Pancreas (tissue), 10 donors: ENCODE measurements around the gene PIM1. TPM values are rescaled to one million over a fixed set of nuclear protein-coding genes. Genes with fewer than 3 reads are reported as not detected.
"Not testable (repeated sequence)": the region's sequence is repeated elsewhere in the genome, so short reads cannot be mapped to it uniquely, and the experiment has no call there.

Experiments used
- ATAC-seq, 4 donors: fragments of 200-7000 bp; cut with Tn5 transposase; one replicate each; pipeline versions ENCODE4 v1.8.0 to v1.9.1; 2020; ENCODE audit warnings: mild to moderate bottlenecking in 4 of 4, moderate library complexity in 4 of 4
- DNase-seq, 6 donors: peaks; one replicate each; pipeline ENCODE4 v3.0.0-alpha.2; 2020
- FAIRE-seq: peaks from 2 replicates; lab custom pipeline; 2012; peaks lifted over from hg19 to GRCh38; lab: Jason Lieb, UNC
- H3K27ac ChIP-seq, 4 donors: fragments of 200-600 bp; sonication (generic); 1 replicate in 3 of 4; 2 replicates in 1 of 4; pipeline versions ENCODE4 v1.5.0 to v1.8.0; 2020
- H3K27me3 ChIP-seq, 4 donors: fragments of 200-600 bp; one replicate each; pipeline ENCODE4 v1.8.0; 2021
- H3K36me3 ChIP-seq, 3 donors: fragments of 200-600 bp; sonication (generic) in 1 of 3; one replicate each; pipeline versions ENCODE4 v1.5.0 to v1.8.0; 2020 to 2021
- H3K4me1 ChIP-seq, 3 donors: fragments of 200-600 bp; one replicate each; pipeline ENCODE4 v1.8.0; 2021
- H3K4me3 ChIP-seq, 4 donors: fragments of 200-600 bp; sonication (generic) in 2 of 4; one replicate each; pipeline versions ENCODE4 v1.5.0 to v1.8.0; 2020 to 2021
- H3K9me3 ChIP-seq, 4 donors: fragments of 200-600 bp; one replicate each; pipeline ENCODE4 v1.8.0; 2021
- WGBS, 2 donors: extraction: QIAGEN DNeasy Blood & Tissue Kit; methylation state at CpG; one replicate each; pipeline ENCODE4 v1.1.7; 2013; 5-methylcytosine and 5-hydroxymethylcytosine counted together
- intact Hi-C, 3 donors: fragments of 100-400 bp; cut with DNase I; formaldehyde crosslinking; loops; one replicate each; pipeline versions ENCODE4 v1.11.1 to v1.14.2; 2022
- polyA plus RNA-seq, 2 donors: library from polyadenylated mRNA; stranded (reverse); fragments of 200-250 nt; gene quantifications; one replicate each; pipeline ENCODE4 v1.2.3, GENCODE V29; 2013
- total RNA-seq, 6 donors: library from RNA; stranded (reverse); fragmentation: NEBNext Ultra II Directional in 4 of 6; extraction: Animal tissue kit (Norgen Biotek cat#: 25700) in 4 of 6; gene quantifications; one replicate each; pipeline versions ENCODE4 v1.2.1 to v1.2.4, GENCODE V29; 2021 to 2023
- TF ChIP-seq, protein P1 (sequence below), 4 donors: fragments of 200-600 bp; sonication (generic) in 3 of 4; IDR thresholded peaks; one replicate each; pipeline versions ENCODE4 v1.5.0 to v1.8.0; 2021; ENCODE audit warnings: antibody characterized with exemption in 4 of 4
- donor health status: healthy with polysubstance abuse.
- donor health status: DM: no; HTN: no; CAD: no; lungs with moderate emphysema.
- donor health status: DM: no; HTN: no; CAD: no.
- donor health status: control.
- donor health status: control.
- donor health status: Bipolar disorder and iron deficiency.
- donor health status: DM: yes; HTN: yes; CAD: no.
- donor health status: DM: no; HTN: no; CAD: no.
- donor health status: DM: no; HTN: no; CAD: no.
- donor health status: DM: yes; HTN: yes; CAD: no.

Gene PIM1
- total and polyA plus RNA-seq, 8 donors = 7.5 to 25.3 (median 14.1) TPM

GRCh38 chr6:37187321-37188022, 17.5 kb downstream of the PIM1 start:
- no peak overlapping the region for H3K27ac ChIP-seq
- FAIRE-seq = no peak

DNA sequence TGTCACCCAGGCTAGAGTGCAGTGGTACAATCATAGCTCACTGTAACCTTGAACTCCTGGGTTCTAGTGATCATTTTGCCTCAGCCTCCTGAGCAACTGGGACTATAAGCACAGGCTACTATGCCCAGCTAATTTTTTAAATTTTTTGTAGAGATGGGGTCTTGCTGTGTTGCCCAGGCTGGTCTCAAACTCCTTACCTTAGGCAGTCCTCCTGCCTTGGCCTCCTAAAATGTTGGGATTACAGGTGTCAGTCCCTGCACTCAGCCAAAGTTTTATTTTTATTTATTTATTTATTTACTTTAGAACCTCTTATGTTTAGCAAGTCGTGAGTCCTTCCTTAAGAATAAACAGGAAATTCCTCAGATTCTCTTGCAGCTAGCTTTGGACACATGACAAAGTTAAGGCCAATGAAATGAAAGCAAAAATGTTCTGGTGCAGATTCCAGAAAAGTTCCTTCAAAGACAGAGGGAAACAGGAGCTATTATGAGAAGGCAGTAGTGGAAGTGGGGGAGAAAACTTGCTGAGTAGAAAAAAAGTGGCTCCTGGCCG, 19.1 kb downstream of the PIM1 start:
- intact Hi-C loops = no loop called here
- FAIRE-seq = no peak
- no peak for ATAC-seq

More at GRCh38 chr6:37187321-37188022, 17.5 kb downstream of the PIM1 start:
- H3K9me3 ChIP-seq = no peaks in the 10 kb centered on the region
- ATAC-seq (peak in 2 of 4 donors; percentile 42 to 53), DNase-seq (no peak)
- H3K4me3 ChIP-seq = no peak overlapping the region
- TF ChIP-seq, protein P1, sequence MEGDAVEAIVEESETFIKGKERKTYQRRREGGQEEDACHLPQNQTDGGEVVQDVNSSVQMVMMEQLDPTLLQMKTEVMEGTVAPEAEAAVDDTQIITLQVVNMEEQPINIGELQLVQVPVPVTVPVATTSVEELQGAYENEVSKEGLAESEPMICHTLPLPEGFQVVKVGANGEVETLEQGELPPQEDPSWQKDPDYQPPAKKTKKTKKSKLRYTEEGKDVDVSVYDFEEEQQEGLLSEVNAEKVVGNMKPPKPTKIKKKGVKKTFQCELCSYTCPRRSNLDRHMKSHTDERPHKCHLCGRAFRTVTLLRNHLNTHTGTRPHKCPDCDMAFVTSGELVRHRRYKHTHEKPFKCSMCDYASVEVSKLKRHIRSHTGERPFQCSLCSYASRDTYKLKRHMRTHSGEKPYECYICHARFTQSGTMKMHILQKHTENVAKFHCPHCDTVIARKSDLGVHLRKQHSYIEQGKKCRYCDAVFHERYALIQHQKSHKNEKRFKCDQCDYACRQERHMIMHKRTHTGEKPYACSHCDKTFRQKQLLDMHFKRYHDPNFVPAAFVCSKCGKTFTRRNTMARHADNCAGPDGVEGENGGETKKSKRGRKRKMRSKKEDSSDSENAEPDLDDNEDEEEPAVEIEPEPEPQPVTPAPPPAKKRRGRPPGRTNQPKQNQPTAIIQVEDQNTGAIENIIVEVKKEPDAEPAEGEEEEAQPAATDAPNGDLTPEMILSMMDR (IDR thresholded peaks at IDR 0.05) = no peak
- H3K36me3 ChIP-seq = no peaks in the 10 kb centered on the region
- WGBS, 2 donors = 84% methylated on average over 7 of the region's 7 CpGs
- intact Hi-C loops = no loop called here
- H3K4me1 ChIP-seq = no peaks in the 10 kb centered on the region
- H3K27me3 ChIP-seq = no peaks in the 10 kb centered on the region

GRCh38 chr6:37190159-37190535, 20.2 kb downstream of the PIM1 start:
- intact Hi-C loops = no loop called here
- WGBS, 2 donors = 76 to 80% methylated on average over 1 of the region's 1 CpG
- H3K36me3 ChIP-seq = no peaks in the 10 kb centered on the region
- no peaks in the 10 kb centered on the region for H3K27me3 ChIP-seq
- DNase-seq = no peak
- H3K9me3 ChIP-seq = no peaks in the 10 kb centered on the region
- no peak overlapping the region for H3K4me3 ChIP-seq
- TF ChIP-seq, protein P1 (IDR thresholded peaks at IDR 0.05) = no peak
- H3K4me1 ChIP-seq = no peaks in the 10 kb centered on the region
- no peak overlapping the region for H3K27ac ChIP-seq
- no peak for ATAC-seq
- no peak for FAIRE-seq

More for the DNA sequence above, 19.1 kb downstream of the PIM1 start:
- Histone ChIP-seq H3K9me3 (no peaks in the 10 kb centered on the region), H3K36me3 (no peaks in the 10 kb centered on the region), H3K27ac (no peak overlapping the region), H3K27me3 (no peaks in the 10 kb centered on the region), H3K4me1 (no peaks in the 10 kb centered on the region), H3K4me3 (no peak overlapping the region)
- 73 to 81% methylated on average over 2 of the region's 2 CpGs for WGBS, 2 donors
- no peak for DNase-seq
- TF ChIP-seq, protein P1 (IDR thresholded peaks at IDR 0.05) = no peak

- H3K9me3 ChIP-seq = no peaks in the 10 kb centered on the region
- ATAC-seq (no peak), DNase-seq (no peak), FAIRE-seq (no peak)
- H3K4me1 ChIP-seq = no peaks in the 10 kb centered on the region
- TF ChIP-seq, protein P1 (IDR thresholded peaks at IDR 0.05) = no peak
- no peaks in the 10 kb centered on the region for H3K27me3 ChIP-seq
- H3K27ac ChIP-seq = no peak overlapping the region
- no peaks in the 10 kb centered on the region for H3K36me3 ChIP-seq
- intact Hi-C loops = no loop called here
- no peak overlapping the region for H3K4me3 ChIP-seq
- 83 to 90% methylated on average over 2 to 3 of the region's 3 CpGs for WGBS, 2 donors
Observed at GRCh38 chr6:37192666-37193065, 22.7 kb downstream of the PIM1 start.

- H3K4me1 ChIP-seq, intact Hi-C loops, DNase-seq, H3K36me3 ChIP-seq, FAIRE-seq, H3K27ac ChIP-seq, H3K27me3 ChIP-seq, ATAC-seq, H3K9me3 ChIP-seq, H3K4me3 ChIP-seq: not testable (repeated sequence)
- no CpG with 5 or more reads among the region's 1 CpG for WGBS, 2 donors
Observed at GRCh38 chr6:37194886-37195285, 24.9 kb downstream of the PIM1 start.

DNA sequence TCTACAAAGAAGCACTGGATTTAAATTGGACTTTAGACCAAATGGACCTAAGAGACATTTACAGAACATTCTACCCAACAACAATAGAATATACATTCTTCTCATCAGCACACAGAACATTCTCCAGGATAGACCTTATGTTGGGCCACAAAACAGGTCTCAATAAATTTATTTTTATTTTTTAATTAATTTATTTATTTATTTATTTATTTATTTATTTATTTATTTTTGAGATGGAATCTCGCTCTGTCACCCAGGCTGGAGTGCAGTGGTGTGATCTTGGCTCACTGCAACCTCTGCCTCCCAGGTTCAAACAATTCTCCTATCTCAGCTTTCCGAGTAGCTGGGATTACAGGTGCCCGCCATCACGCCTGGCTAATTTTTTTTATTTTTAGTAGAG, 26.5 kb downstream of the PIM1 start:
- DNase-seq, H3K27me3 ChIP-seq, ATAC-seq, FAIRE-seq, H3K27ac ChIP-seq, H3K9me3 ChIP-seq, H3K4me3 ChIP-seq, intact Hi-C loops, H3K4me1 ChIP-seq, H3K36me3 ChIP-seq: not testable (repeated sequence)
- 92 to 96% methylated on average over 4 of the region's 4 CpGs for WGBS, 2 donors
